Left lobe of liver (tissue), 2 donors: Measurements from ENCODE around the gene SEC31A. TPM values are rescaled to one million over a fixed set of nuclear protein-coding genes. Genes with fewer than 3 reads are reported as not detected.
"Not testable (repeated sequence)": the region's sequence is repeated elsewhere in the genome, so short reads cannot be mapped to it uniquely, and the experiment has no call there.

Source experiments
- ATAC-seq: fragments of 200-7000 bp; cut with Tn5 transposase; one replicate; pipeline ENCODE4 v1.9.1; 2020; ENCODE audit warnings: mild to moderate bottlenecking, moderate library complexity
- DNase-seq: peaks from one replicate; pipeline ENCODE4 v3.0.0-alpha.2; 2020; ENCODE audit warnings: low spot score
- total RNA-seq: library from RNA; stranded (reverse); gene quantifications from one replicate; pipeline ENCODE4 v1.2.1, GENCODE V29; 2021
- donor health status: DM: no; HTN: no; CAD: no; lungs with moderate emphysema.
- donor health status: DM: no; HTN: yes; CAD: no.

Gene SEC31A
- 108 TPM for total RNA-seq

GRCh38 chr4:82890901-82891706 is at the start of gene SEC31A:
Gene SEC31A (minus strand): TSS chr4:82891153. CDS start chr4:82881936, 9,217 bp downstream.
- ATAC-seq: peak; percentile 93
- peak; percentile 99 for DNase-seq

GRCh38 chr4:82939414-82939813 is 48.5 kb upstream of the SEC31A start:
- no peak for ATAC-seq
- DNase-seq: no peak

GRCh38 chr4:82934441-82934840 is 43.5 kb upstream of the SEC31A start:
- DNase-seq (no peak), ATAC-seq (no peak)

GRCh38 chr4:82930848-82931755 is 40.1 kb upstream of the SEC31A start:
- ATAC-seq (no peak), DNase-seq (no peak)

- no peak for DNase-seq
Measured at GRCh38 chr4:82921795-82922194, 30.8 kb upstream of the SEC31A start.

GRCh38 chr4:82919386-82919785 is 28.4 kb upstream of the SEC31A start:
- no peak for DNase-seq
- no peak for ATAC-seq

More at GRCh38 chr4:82921795-82922194, 30.8 kb upstream of the SEC31A start:
- ATAC-seq: no peak

GRCh38 chr4:82918091-82918490 is 27.1 kb upstream of the SEC31A start:
- ATAC-seq: no peak
- no peak for DNase-seq

- ATAC-seq: not testable (repeated sequence)
Measured at GRCh38 chr4:82913968-82914367, 23.0 kb upstream of the SEC31A start.

GRCh38 chr4:82913305-82913704 is 22.4 kb upstream of the SEC31A start:
- DNase-seq (no peak), ATAC-seq (no peak)

More at GRCh38 chr4:82913968-82914367, 23.0 kb upstream of the SEC31A start:
- DNase-seq: not testable (repeated sequence)

- ATAC-seq (no peak), DNase-seq (no peak)
Measured at GRCh38 chr4:82909326-82909725, 18.4 kb upstream of the SEC31A start.

GRCh38 chr4:82906469-82906868 is 15.5 kb upstream of the SEC31A start:
- DNase-seq (no peak), ATAC-seq (no peak)

- DNase-seq: no peak
- no peak for ATAC-seq
Measured at GRCh38 chr4:82905205-82905604, 14.3 kb upstream of the SEC31A start.

- no peak for DNase-seq
- ATAC-seq: no peak
Measured at GRCh38 chr4:82903737-82904136, 12.8 kb upstream of the SEC31A start.

- DNase-seq: no peak
- ATAC-seq: no peak
Measured at GRCh38 chr4:82901183-82901718, 10.3 kb upstream of the SEC31A start.

GRCh38 chr4:82900411-82901182 is 9.6 kb upstream of the SEC31A start, which contains the start of gene THAP9:
Gene THAP9 (plus strand): TSS chr4:82900735. CDS start chr4:82900803, 68 bp downstream.
- peak; percentile 93 for ATAC-seq
- DNase-seq: peak; percentile 99

- DNase-seq: no peak
- peak; percentile 17 for ATAC-seq
Measured at GRCh38 chr4:82900066-82900410, 9.1 kb upstream of the SEC31A start.

- DNase-seq (no peak), ATAC-seq (no peak)
Measured at GRCh38 chr4:82899374-82900065, 8.6 kb upstream of the SEC31A start.

- DNase-seq (no peak), ATAC-seq (no peak)
Measured at GRCh38 chr4:82898322-82899243, 7.6 kb upstream of the SEC31A start.

GRCh38 chr4:82896755-82897154 is 5.8 kb upstream of the SEC31A start:
- ATAC-seq: no peak
- DNase-seq: no peak
